H9 (cell line): ENCODE measurements around the gene FBRSL1. TPM values are rescaled to one million over a fixed set of nuclear protein-coding genes. Genes with fewer than 3 reads are reported as not detected.

Experiments
- DNase-seq: peaks from one replicate; pipeline ENCODE4 v3.0.0-alpha.2; 2017
- H2AFZ ChIP-seq: one replicate; pipeline ENCODE4 v1.6.1; 2013; ENCODE audit warnings: mild to moderate bottlenecking, low read length, control low read depth, moderate library complexity
- H2AK5ac ChIP-seq: 2 replicates; pipeline ENCODE4 v1.6.1; 2013; ENCODE audit warnings: low read length, control low read depth, mixed read lengths; ENCODE audit not compliant: insufficient read length
- H2BK120ac ChIP-seq: one replicate; pipeline ENCODE4 v1.6.1; 2013; ENCODE audit warnings: low read depth, mild to moderate bottlenecking, low read length, control low read depth, inconsistent platforms; ENCODE audit not compliant: poor library complexity, severe bottlenecking
- H2BK12ac ChIP-seq: 2 replicates; pipeline ENCODE4 v1.6.1; 2013; ENCODE audit warnings: low read length, control low read depth, mixed read lengths, low read depth; ENCODE audit not compliant: insufficient read length
- H2BK15ac ChIP-seq: 2 replicates; pipeline ENCODE4 v1.6.1; 2013; ENCODE audit warnings: low read depth, low read length, control low read depth
- H2BK20ac ChIP-seq: one replicate; pipeline ENCODE4 v1.6.1; 2013; ENCODE audit warnings: low read depth, mild to moderate bottlenecking, low read length, control low read depth, inconsistent platforms; ENCODE audit not compliant: poor library complexity, severe bottlenecking
- H2BK5ac ChIP-seq: 2 replicates; pipeline ENCODE4 v1.6.1; 2013; ENCODE audit warnings: low read length, control low read depth, mixed read lengths; ENCODE audit not compliant: insufficient read length
- H3K14ac ChIP-seq: 2 replicates; pipeline ENCODE4 v1.6.1; 2013; ENCODE audit warnings: low read length, control low read depth; ENCODE audit not compliant: insufficient read depth
- H3K18ac ChIP-seq: 2 replicates; pipeline ENCODE4 v1.6.1; 2013; ENCODE audit warnings: low read depth, mild to moderate bottlenecking, mixed read lengths, low read length, control low read depth; ENCODE audit not compliant: insufficient read length
- H3K23ac ChIP-seq: 2 replicates; pipeline ENCODE4 v1.6.1; 2013; ENCODE audit warnings: low read length, control low read depth, mixed read lengths, low read depth; ENCODE audit not compliant: insufficient read length
- H3K23me2 ChIP-seq: 2 replicates; pipeline ENCODE4 v1.6.1; 2013; ENCODE audit warnings: low read depth, mild to moderate bottlenecking, mixed read lengths, low read length, control low read depth; ENCODE audit not compliant: insufficient read length, poor library complexity, severe bottlenecking
- H3K27ac ChIP-seq: 2 replicates; pipeline ENCODE4 v1.5.1; 2013; ENCODE audit warnings: low read length, control low read depth, mixed read lengths, low read depth; ENCODE audit not compliant: insufficient read length
- H3K27me3 ChIP-seq: 2 replicates; pipeline ENCODE4 v1.6.1; 2013; ENCODE audit warnings: low read length, control low read depth, inconsistent platforms; ENCODE audit not compliant: insufficient read depth
- H3K4ac ChIP-seq: 2 replicates; pipeline ENCODE4 v1.6.1; 2013; ENCODE audit warnings: low read depth, mild to moderate bottlenecking, control low read depth, inconsistent platforms, low read length, moderate library complexity
- H3K4me1 ChIP-seq: 2 replicates; pipeline ENCODE4 v1.6.1; 2013; ENCODE audit warnings: low read length, control low read depth, inconsistent platforms; ENCODE audit not compliant: insufficient read depth
- H3K4me2 ChIP-seq: 2 replicates; pipeline ENCODE4 v1.6.1; 2013; ENCODE audit warnings: low read length, control low read depth, mixed read lengths; ENCODE audit not compliant: insufficient read length, insufficient read depth
- H3K56ac ChIP-seq: 2 replicates; pipeline ENCODE4 v1.6.1; 2013; ENCODE audit warnings: low read depth, mild to moderate bottlenecking, mixed read lengths, low read length, control low read depth; ENCODE audit not compliant: insufficient read length
- H3K79me1 ChIP-seq: 2 replicates; pipeline ENCODE4 v1.6.1; 2013; ENCODE audit warnings: low read depth, mild to moderate bottlenecking, moderate library complexity, low read length, control low read depth, inconsistent platforms; ENCODE audit not compliant: insufficient read depth, poor library complexity, severe bottlenecking
- H3K79me2 ChIP-seq: 2 replicates; pipeline ENCODE4 v1.6.1; 2013; ENCODE audit warnings: low read length, control low read depth, inconsistent platforms; ENCODE audit not compliant: insufficient read depth
- H3K9ac ChIP-seq: 2 replicates; pipeline ENCODE4 v1.6.1; 2013; ENCODE audit warnings: low read length, control low read depth, mixed read lengths; ENCODE audit not compliant: insufficient read length; ENCODE audit errors: extremely low read depth
- H3K9me3 ChIP-seq: one replicate; pipeline ENCODE4 v1.6.1; 2013; ENCODE audit warnings: low read depth, low read length, inconsistent platforms; ENCODE audit not compliant: control insufficient read depth
- H3T11ph ChIP-seq: one replicate; pipeline ENCODE4 v1.6.1; 2013; ENCODE audit warnings: mild to moderate bottlenecking, low read length, control low read depth, inconsistent platforms
- H4K20me1 ChIP-seq: one replicate; pipeline ENCODE4 v1.6.1; 2013; ENCODE audit not compliant: control insufficient read depth, insufficient read length, insufficient read depth
- H4K5ac ChIP-seq: 2 replicates; pipeline ENCODE4 v1.6.1; 2013; ENCODE audit warnings: low read depth, mild to moderate bottlenecking, mixed read lengths, low read length, control low read depth; ENCODE audit not compliant: insufficient read length
- H4K8ac ChIP-seq: replicated peaks from 2 replicates; pipeline ENCODE4 v1.6.1; 2013; ENCODE audit warnings: low read length, control low read depth, mixed read lengths, low read depth; ENCODE audit not compliant: insufficient read length
- H4K91ac ChIP-seq: 2 replicates; pipeline ENCODE4 v1.6.1; 2013; ENCODE audit warnings: low read depth, mild to moderate bottlenecking, moderate library complexity, mixed read lengths, low read length, control low read depth; ENCODE audit not compliant: insufficient read length
- H3K27ac Mint-ChIP-seq, 3 experiments: 2 replicates in 2 of 3; 3 replicates in 1 of 3; pipeline ENCODE4 v1.8.0; 2020 to 2021; ENCODE audit warnings: mixed read lengths in 3 of 3, mild to moderate bottlenecking in 1 of 3, moderate library complexity in 1 of 3
- H3K27me3 Mint-ChIP-seq: 2 replicates; pipeline ENCODE4 v1.8.0; 2021; ENCODE audit warnings: low read depth, mild to moderate bottlenecking, moderate library complexity, mixed read lengths
- H3K36me3 Mint-ChIP-seq, 3 experiments: 2 replicates in 2 of 3; 3 replicates in 1 of 3; pipeline ENCODE4 v1.8.0; 2020 to 2021; ENCODE audit warnings: low read depth in 3 of 3, mixed read lengths in 3 of 3; ENCODE audit not compliant: insufficient read depth in 1 of 3
- H3K4me1 Mint-ChIP-seq, 2 experiments: 2 replicates each; pipeline ENCODE4 v1.8.0; 2020; ENCODE audit warnings: mixed read lengths in 2 of 2
- H3K4me3 Mint-ChIP-seq, 2 experiments: 2 replicates in 1 of 2; 3 replicates in 1 of 2; pipeline ENCODE4 v1.8.0; 2020 to 2021; ENCODE audit warnings: mild to moderate bottlenecking in 2 of 2, mixed read lengths in 2 of 2, moderate library complexity in 1 of 2
- H3K9me3 Mint-ChIP-seq, 2 experiments: 2 replicates in 1 of 2; 3 replicates in 1 of 2; pipeline ENCODE4 v1.8.0; 2020; ENCODE audit warnings: mild to moderate bottlenecking in 2 of 2, mixed read lengths in 2 of 2, moderate library complexity in 1 of 2
- CTCF ChIP-seq: fragments of 200-600 bp; sonication (generic); conservative IDR thresholded peaks from 3 replicates; pipeline ENCODE4 v1.8.0; 2021; ENCODE audit warnings: antibody characterized with exemption, mild to moderate bottlenecking
- whole genome bisulfite sequencing: extraction: QIAGEN DNeasy Blood & Tissue Kit; methylation state at CpG from one replicate; pipeline ENCODE4 v1.1.7; 2013; ENCODE audit warnings: missing lambda C conversion rate, low lambda C conversion rate, mixed read lengths; ENCODE audit not compliant: insufficient read length; ENCODE audit errors: extremely low coverage; 5-methylcytosine and 5-hydroxymethylcytosine counted together
- total RNA-seq: library from RNA; stranded (reverse); gene quantifications from 2 replicates; pipeline ENCODE4 v1.2.1, GENCODE V29; 2021

FBRSL1 gene
- total RNA-seq, 1 experiment from 2014 or later: 90.8 TPM

DNA sequence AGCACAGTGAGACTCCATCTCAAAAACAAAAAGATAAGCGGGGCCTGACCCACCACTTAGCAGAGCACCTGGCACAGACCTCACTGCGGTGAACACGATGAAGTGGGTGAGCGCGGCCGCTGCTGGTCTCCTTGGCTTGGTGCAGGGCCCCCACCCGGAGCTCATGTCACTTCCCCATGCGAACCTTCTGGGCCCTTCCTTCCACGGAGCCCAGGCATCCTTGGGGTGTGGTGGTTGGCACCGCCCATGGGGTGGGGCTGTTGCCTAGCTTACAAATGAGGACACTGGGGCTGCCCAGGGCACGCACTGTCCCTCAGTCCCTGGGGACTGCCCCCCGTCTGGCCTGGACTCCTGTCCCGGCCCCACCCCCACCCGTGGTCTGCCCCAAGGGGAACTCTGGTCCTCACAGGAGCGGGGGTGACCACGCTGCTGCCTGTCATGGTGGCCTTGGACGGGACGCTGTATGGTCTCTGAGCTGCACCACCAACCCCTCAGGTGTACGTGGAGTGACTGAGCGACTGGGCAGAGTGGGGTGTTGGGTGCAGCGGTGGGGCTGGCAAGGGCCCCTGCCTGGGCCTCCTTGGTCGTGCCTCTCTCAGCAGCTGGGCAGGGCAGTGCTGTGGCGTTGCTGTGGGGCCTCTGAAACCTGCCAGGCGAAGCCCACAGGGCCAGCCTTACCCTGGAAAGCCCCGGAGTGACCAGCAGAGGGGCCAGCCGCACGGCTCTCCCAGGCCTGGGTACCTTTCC lies 15.3 kb downstream of the FBRSL1 start:
- no peak overlapping the region for H3K27ac Mint-ChIP-seq
- Histone ChIP-seq H2AFZ (no peak overlapping the region), H2AK5ac (no peak overlapping the region), H3K23ac (no peak overlapping the region), H4K20me1 (peaks cover 2% of the 10 kb centered on the region), H4K8ac (no peak overlapping the region), H4K91ac (no peak overlapping the region), H4K5ac (no peak overlapping the region), H2BK12ac (no peak overlapping the region), H3K56ac (no peak overlapping the region), H3K9ac (no peak overlapping the region), H3K27me3 (no peaks in the 10 kb centered on the region), H3K9me3 (no peaks in the 10 kb centered on the region), H2BK15ac (no peak overlapping the region), H3K4me2 (no peak overlapping the region), H3K79me2 (peaks cover 6% of the 10 kb centered on the region; the same call in 1 of the 2 replicates), H3K23me2 (no peaks in the 10 kb centered on the region), H3K79me1 (peaks cover 9% of the 10 kb centered on the region), H3K4ac (no peak overlapping the region), H3K27ac (no peak overlapping the region), H3K18ac (no peak overlapping the region), H3K4me1 (peaks cover 4% of the 10 kb centered on the region; the same call in 1 of the 2 replicates), H2BK120ac (no peak overlapping the region), H2BK20ac (no peak overlapping the region), H3K14ac (no peak overlapping the region; the same call in 1 of the 2 replicates), H3T11ph (no peak overlapping the region), H2BK5ac (no peak overlapping the region)
- H3K9me3 Mint-ChIP-seq: no peaks in the 10 kb centered on the region
- H3K27me3 Mint-ChIP-seq: no peaks in the 10 kb centered on the region; the same call in 1 of the 2 replicates
- DNase-seq: no peak
- H3K36me3 Mint-ChIP-seq: no peaks in the 10 kb centered on the region
- no peak for TF ChIP-seq CTCF
- peaks cover 20 to 38% of the 10 kb centered on the region in 2 experiments for H3K4me1 Mint-ChIP-seq
- no CpG with 5 or more reads among the region's 27 CpGs for WGBS
- no peak overlapping the region for H3K4me3 Mint-ChIP-seq
